ENCODE results near the gene KIF21B.

KIF21B gene

DNA sequence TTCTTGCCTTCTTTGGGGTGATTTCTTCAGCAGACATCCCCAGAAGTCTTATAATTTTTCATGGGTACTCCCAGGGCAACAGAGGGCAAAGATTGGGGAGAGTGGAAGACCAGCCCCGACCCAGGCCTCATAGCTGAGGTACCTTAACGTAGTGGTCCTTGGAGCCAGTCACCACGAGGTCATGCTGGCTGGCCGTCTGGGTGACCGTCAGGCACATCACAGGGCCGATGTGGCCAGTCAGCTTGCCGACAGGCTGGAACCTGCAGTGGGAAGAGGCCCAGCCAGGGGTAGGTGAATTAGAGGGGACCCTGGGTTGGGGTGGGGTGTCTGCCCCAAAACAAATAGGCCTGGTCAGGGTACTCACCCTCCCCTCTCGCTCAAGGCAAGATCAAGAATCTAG is 46.9 kb downstream of the KIF21B start:
- no peak for DNase-seq (ENCODE audit: low read depth)
- no peak for TF ChIP-seq POLR2A (IDR thresholded peaks at IDR 0.05; ENCODE audit: extremely low read depth, insufficient read length)
- TF ChIP-seq MYC (IDR thresholded peaks at IDR 0.05; ENCODE audit: low read depth, low read length) = no peak
- TF ChIP-seq, protein P1, sequence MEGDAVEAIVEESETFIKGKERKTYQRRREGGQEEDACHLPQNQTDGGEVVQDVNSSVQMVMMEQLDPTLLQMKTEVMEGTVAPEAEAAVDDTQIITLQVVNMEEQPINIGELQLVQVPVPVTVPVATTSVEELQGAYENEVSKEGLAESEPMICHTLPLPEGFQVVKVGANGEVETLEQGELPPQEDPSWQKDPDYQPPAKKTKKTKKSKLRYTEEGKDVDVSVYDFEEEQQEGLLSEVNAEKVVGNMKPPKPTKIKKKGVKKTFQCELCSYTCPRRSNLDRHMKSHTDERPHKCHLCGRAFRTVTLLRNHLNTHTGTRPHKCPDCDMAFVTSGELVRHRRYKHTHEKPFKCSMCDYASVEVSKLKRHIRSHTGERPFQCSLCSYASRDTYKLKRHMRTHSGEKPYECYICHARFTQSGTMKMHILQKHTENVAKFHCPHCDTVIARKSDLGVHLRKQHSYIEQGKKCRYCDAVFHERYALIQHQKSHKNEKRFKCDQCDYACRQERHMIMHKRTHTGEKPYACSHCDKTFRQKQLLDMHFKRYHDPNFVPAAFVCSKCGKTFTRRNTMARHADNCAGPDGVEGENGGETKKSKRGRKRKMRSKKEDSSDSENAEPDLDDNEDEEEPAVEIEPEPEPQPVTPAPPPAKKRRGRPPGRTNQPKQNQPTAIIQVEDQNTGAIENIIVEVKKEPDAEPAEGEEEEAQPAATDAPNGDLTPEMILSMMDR (IDR thresholded peaks at IDR 0.05; ENCODE audit: low read depth, low read length) = no peak
- no peak for TF ChIP-seq MAX (IDR thresholded peaks at IDR 0.05; ENCODE audit: low read depth, low read length)
- no peak overlapping the region for H3K4me3 ChIP-seq (ENCODE audit: low read depth, low read length)

DNA sequence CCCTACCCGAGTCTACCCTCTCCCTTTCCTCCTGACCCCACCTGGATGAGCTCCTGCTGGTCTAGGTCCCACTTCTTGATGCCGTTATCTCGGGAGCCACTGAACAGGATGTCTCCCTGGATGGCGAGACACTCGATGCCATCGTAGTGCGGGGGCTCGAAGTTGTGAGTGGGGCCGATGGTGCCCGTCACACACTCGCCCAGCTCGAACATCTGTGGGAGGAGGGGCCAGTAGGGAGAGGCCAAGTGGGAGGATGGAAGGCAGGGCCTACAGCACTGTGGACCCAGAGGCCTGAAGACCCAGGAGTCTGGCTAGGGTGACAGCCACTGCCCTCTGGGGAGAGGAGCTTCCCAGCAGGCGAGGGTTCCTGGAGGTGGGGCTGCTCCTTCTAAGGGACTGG is 48.1 kb downstream of the KIF21B start:
- H3K4me3 ChIP-seq (ENCODE audit: low read depth, low read length) = no peak overlapping the region
- no peak for DNase-seq (ENCODE audit: low read depth)
- TF ChIP-seq MYC (IDR thresholded peaks at IDR 0.05; ENCODE audit: low read depth, low read length) (no peak), POLR2A (IDR thresholded peaks at IDR 0.05; ENCODE audit: extremely low read depth, insufficient read length) (no peak), MAX (IDR thresholded peaks at IDR 0.05; ENCODE audit: low read depth, low read length) (no peak)
- TF ChIP-seq, protein P1 (IDR thresholded peaks at IDR 0.05; ENCODE audit: low read depth, low read length) = no peak

DNA sequence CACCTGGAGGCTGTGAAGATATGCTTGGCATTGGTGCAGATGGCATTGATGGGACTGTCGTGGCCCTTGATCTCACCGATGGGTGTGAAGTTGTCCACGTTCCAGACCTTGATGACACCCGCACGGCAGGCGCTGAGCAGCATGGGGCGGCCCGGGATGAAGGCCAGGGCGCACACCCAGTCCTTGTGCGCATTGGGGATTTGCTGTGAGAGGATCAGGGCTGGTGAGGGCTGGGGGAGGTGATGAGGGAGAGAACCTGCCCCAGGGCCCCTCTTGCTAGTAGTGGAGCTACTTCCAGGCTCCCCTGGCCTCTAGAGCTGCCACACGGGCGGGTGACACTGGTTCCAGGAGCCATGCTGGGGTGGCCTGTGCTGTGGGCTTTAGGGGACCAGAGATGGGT is 48.8 kb downstream of the KIF21B start:
- H3K4me3 ChIP-seq (ENCODE audit: low read depth, low read length) = no peak overlapping the region
- DNase-seq (ENCODE audit: low read depth) = no peak
- TF ChIP-seq MYC (IDR thresholded peaks at IDR 0.05; ENCODE audit: low read depth, low read length) (no peak), MAX (IDR thresholded peaks at IDR 0.05; ENCODE audit: low read depth, low read length) (no peak), POLR2A (IDR thresholded peaks at IDR 0.05; ENCODE audit: extremely low read depth, insufficient read length) (no peak)
- TF ChIP-seq, protein P1 (IDR thresholded peaks at IDR 0.05; ENCODE audit: low read depth, low read length) = no peak

- TF ChIP-seq, protein P1 (IDR thresholded peaks at IDR 0.05; ENCODE audit: low read depth, low read length) = no peak
- no peak for TF ChIP-seq MAX (IDR thresholded peaks at IDR 0.05; ENCODE audit: low read depth, low read length)
- TF ChIP-seq POLR2A (IDR thresholded peaks at IDR 0.05; ENCODE audit: extremely low read depth, insufficient read length) = no peak
- no peak for TF ChIP-seq MYC (IDR thresholded peaks at IDR 0.05; ENCODE audit: low read depth, low read length)
- H3K4me3 ChIP-seq (ENCODE audit: low read depth, low read length) = no peak overlapping the region
- DNase-seq (ENCODE audit: low read depth) = no peak
Observed at GRCh38 chr1:200973937-200974657, 49.4 kb downstream of the KIF21B start.

DNA sequence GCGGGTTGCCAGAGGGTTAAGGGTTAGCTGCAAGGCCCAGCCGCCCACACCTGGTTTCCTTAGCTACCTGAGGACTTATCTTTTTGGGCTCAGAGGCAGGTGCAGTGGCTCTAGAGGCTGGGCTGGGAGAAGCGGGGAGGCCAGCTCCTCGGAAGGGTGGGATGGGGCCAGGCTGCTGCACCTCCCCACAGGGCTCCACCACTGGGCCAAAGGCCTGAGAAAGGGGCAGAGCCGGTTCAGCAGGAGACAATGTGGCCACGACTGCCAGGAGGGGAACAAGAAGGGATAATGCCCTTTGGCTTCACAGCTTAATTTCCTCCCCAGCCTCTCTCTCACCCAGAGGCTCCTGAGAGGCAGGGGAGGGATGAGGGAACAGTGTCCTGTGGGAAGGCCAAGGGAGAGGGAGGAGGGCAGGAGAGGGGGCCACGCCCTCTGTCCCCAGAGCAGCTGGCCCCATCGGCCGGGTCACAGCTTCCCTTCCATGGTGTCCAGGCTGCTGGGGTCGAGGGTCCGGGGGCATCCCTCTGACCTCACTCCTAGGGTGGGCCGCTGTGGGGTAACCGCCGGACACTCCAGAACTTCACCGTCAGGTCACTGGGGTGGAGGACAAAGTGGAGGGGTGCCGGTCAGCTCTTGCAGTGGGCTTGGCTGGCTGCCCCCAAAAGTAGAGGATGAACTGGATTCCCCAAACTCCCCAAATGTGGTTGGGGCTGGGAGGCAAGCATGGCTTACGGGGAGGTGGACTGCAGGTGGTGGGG is 50.4 kb downstream of the KIF21B start:
- TF ChIP-seq, protein P1 (IDR thresholded peaks at IDR 0.05; ENCODE audit: low read depth, low read length) = no peak
- TF ChIP-seq POLR2A (IDR thresholded peaks at IDR 0.05; ENCODE audit: extremely low read depth, insufficient read length) (no peak), MYC (IDR thresholded peaks at IDR 0.05; ENCODE audit: low read depth, low read length) (no peak), MAX (IDR thresholded peaks at IDR 0.05; ENCODE audit: low read depth, low read length) (no peak)
- H3K4me3 ChIP-seq (ENCODE audit: low read depth, low read length) = no peak overlapping the region
- no peak for DNase-seq (ENCODE audit: low read depth)
